ENCODE results near the gene WRAP53. TPM values are rescaled to one million over a fixed set of nuclear protein-coding genes. Genes with fewer than 3 reads are reported as not detected.
A peak's percentile ranks its signal among the peaks of the same experiment; 100 is the strongest.

The WRAP53 gene
- total and polyA plus RNA-seq, 4 donors, result 4.9 to 17.9 (median 15.5) TPM

DNA sequence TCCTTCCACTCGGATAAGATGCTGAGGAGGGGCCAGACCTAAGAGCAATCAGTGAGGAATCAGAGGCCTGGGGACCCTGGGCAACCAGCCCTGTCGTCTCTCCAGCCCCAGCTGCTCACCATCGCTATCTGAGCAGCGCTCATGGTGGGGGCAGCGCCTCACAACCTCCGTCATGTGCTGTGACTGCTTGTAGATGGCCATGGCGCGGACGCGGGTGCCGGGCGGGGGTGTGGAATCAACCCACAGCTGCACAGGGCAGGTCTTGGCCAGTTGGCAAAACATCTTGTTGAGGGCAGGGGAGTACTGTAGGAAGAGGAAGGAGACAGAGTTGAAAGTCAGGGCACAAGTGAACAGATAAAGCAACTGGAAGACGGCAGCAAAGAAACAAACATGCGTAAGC is 13.3 kb upstream of the WRAP53 start:
- no peak overlapping the region for H3K4me3 ChIP-seq (ENCODE audit: low read depth, low read length)
- H3K27ac ChIP-seq (ENCODE audit: low read depth, low read length), result no peak overlapping the region
- no peak for DNase-seq (ENCODE audit: low read depth in 4 of 6, low spot score in 6 of 6)
- H3K9me3 ChIP-seq (ENCODE audit: control insufficient read depth, insufficient read depth, low read length), result no peaks in the 10 kb centered on the region
- H3K4me1 ChIP-seq (ENCODE audit: control insufficient read depth, insufficient read depth, low read length), result peaks cover 3% of the 10 kb centered on the region
- 96% methylated on average over 13 of the region's 14 CpGs for WGBS (ENCODE audit: insufficient coverage)
- H3K27me3 ChIP-seq (ENCODE audit: control insufficient read depth, insufficient read depth, low read length), result no peaks in the 10 kb centered on the region
- H3K36me3 ChIP-seq (ENCODE audit: control insufficient read depth, insufficient read depth, low read length), result peaks cover 53% of the 10 kb centered on the region

DNA sequence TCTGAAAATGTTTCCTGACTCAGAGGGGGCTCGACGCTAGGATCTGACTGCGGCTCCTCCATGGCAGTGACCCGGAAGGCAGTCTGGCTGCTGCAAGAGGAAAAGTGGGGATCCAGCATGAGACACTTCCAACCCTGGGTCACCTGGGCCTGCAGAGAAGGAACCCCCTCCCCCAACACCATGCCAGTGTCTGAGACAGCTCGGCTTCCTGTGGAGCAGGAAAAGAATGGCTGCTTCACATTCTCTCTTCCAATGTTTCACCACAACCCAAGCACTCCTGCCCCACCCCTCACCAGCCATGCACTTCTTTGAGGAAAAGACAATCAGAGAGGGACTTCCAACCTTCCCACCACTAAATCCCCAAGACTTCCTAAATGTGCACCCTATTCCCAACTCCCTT is 11.7 kb upstream of the WRAP53 start:
- no peak for DNase-seq (ENCODE audit: low read depth in 4 of 6, low spot score in 6 of 6)
- H3K36me3 ChIP-seq (ENCODE audit: control insufficient read depth, insufficient read depth, low read length), result peaks cover 42% of the 10 kb centered on the region
- H3K9me3 ChIP-seq (ENCODE audit: control insufficient read depth, insufficient read depth, low read length), result no peaks in the 10 kb centered on the region
- peaks cover 3% of the 10 kb centered on the region for H3K4me1 ChIP-seq (ENCODE audit: control insufficient read depth, insufficient read depth, low read length)
- H3K27me3 ChIP-seq (ENCODE audit: control insufficient read depth, insufficient read depth, low read length), result no peaks in the 10 kb centered on the region
- WGBS (ENCODE audit: insufficient coverage), result 38% methylated on average over 1 of the region's 5 CpGs
- H3K27ac ChIP-seq (ENCODE audit: low read depth, low read length), result no peak overlapping the region
- no peak overlapping the region for H3K4me3 ChIP-seq (ENCODE audit: low read depth, low read length)

DNA sequence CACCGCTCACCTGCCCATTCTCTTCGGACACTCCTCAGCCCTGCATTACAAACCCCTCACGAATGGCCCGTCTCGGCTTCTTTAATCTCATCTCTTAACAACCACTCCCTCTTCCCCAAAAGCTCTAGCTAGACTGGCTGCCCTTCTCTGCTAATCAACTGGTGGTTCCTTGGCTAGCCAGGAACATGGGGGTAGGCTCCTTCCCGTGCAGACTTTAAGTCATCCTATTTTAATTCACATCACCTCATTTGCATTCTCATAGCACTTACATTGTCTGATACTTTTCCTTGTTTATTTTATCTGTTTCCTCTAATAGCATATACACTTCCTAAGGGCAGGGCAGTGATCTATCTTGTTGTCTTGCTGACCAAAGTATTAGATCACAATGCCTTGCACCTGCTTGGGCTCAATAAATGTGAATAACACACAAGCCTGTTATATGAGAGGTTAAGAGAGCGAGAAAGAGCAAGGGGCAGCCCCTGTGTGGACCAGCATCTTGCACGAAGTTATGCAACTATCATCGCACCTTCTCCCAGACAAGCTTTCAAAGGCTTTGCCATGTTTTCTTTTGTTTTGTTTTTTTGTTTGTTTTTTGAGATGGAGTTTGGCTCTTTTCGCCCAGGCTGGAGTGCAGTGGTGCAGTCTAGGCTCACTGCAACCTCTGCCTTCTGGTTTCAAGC is 10.7 kb upstream of the WRAP53 start:
- WGBS (ENCODE audit: insufficient coverage), result 55% methylated on average over 7 of the region's 10 CpGs
- Histone ChIP-seq H3K4me3 (ENCODE audit: low read depth, low read length) (no peak overlapping the region), H3K4me1 (ENCODE audit: control insufficient read depth, insufficient read depth, low read length) (peaks cover 3% of the 10 kb centered on the region), H3K36me3 (ENCODE audit: control insufficient read depth, insufficient read depth, low read length) (peaks cover 33% of the 10 kb centered on the region), H3K27ac (ENCODE audit: low read depth, low read length) (no peak overlapping the region), H3K27me3 (ENCODE audit: control insufficient read depth, insufficient read depth, low read length) (no peaks in the 10 kb centered on the region), H3K9me3 (ENCODE audit: control insufficient read depth, insufficient read depth, low read length) (no peaks in the 10 kb centered on the region)
- no peak for DNase-seq (ENCODE audit: low read depth in 4 of 6, low spot score in 6 of 6)

DNA sequence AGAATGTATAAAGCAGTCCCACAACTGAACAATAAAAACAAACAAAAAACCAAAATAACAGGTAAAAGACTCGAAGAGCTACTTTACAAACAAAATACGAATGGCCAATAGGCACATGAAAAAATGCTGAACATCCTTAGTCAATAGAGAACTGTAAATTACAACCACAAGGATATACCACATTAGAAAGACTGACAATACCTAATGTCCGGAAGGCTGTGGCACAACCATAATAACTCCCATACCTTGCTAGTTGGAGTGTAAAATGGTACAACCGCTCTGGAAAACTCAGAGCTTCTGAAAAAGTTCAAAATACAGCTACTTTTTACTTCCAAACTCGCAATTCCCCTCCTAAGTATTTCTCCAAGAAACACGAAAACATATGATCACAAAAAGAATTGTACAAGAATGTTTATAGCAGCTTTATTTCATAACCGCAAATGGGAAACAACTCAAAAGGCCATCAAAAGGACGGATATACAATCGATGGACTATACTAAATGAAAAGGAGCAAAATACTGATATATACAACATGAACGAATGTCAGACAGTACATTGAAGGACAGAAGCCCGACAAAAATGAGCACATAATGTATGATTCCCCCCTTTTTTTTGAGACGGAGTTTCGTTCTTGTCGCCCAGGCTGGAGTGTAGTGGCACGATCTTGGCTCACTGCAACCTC is 3.3 kb upstream of the WRAP53 start:
- peaks cover 24% of the 10 kb centered on the region for H3K4me1 ChIP-seq (ENCODE audit: control insufficient read depth, insufficient read depth, low read length)
- WGBS (ENCODE audit: insufficient coverage), result 60% methylated on average over 1 of the region's 15 CpGs
- peak overlapping the region; percentile 99 for H3K27ac ChIP-seq (ENCODE audit: low read depth, low read length)
- DNase-seq (ENCODE audit: low read depth in 4 of 6, low spot score in 6 of 6), result no peak
- no peaks in the 10 kb centered on the region for H3K27me3 ChIP-seq (ENCODE audit: control insufficient read depth, insufficient read depth, low read length)
- H3K9me3 ChIP-seq (ENCODE audit: control insufficient read depth, insufficient read depth, low read length), result no peaks in the 10 kb centered on the region
- H3K4me3 ChIP-seq (ENCODE audit: low read depth, low read length), result peak overlapping the region; percentile 96
- peaks cover 2% of the 10 kb centered on the region for H3K36me3 ChIP-seq (ENCODE audit: control insufficient read depth, insufficient read depth, low read length)

DNA sequence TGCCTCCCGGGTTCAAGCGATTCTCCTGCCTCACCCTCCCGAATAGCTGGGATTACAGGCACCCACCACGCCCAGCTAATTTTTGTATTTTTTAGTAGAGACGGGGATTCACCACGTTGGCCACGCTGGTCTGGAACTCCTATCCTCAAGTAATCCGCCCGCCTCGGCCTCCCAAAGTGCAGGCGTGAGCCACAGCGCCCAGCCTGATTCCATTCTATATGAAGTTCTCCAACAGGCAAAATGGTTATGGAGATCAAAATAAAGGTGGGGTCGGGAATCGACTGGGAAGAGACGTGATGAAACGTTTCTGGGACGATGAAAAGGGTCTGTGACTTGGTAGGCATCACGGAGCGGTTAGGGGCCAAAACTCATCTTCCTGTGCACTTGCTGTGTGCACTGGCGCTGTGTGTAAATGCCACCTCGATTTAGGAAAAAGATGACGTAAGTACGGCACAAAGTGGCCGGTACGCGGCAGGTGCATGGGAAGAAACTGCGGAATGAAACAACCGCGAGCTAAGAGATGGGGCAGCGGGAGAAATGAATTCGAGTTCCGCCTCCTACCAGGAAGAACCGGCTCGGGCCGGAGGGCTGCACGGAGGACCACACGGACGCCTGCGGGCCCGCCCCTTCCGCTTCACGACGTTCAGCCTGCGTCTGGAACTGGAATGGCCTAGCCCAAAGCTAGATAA is 2.6 kb upstream of the WRAP53 start:
- Histone ChIP-seq H3K4me3 (ENCODE audit: low read depth, low read length) (peak overlapping the region; percentile 96), H3K27ac (ENCODE audit: low read depth, low read length) (peak overlapping the region; percentile 99), H3K36me3 (ENCODE audit: control insufficient read depth, insufficient read depth, low read length) (peaks cover 6% of the 10 kb centered on the region), H3K4me1 (ENCODE audit: control insufficient read depth, insufficient read depth, low read length) (peaks cover 25% of the 10 kb centered on the region), H3K27me3 (ENCODE audit: control insufficient read depth, insufficient read depth, low read length) (no peaks in the 10 kb centered on the region), H3K9me3 (ENCODE audit: control insufficient read depth, insufficient read depth, low read length) (no peaks in the 10 kb centered on the region)
- peak in 5 of 6 donors; percentile 78 to 98 (median 91) for DNase-seq (ENCODE audit: low read depth in 4 of 6, low spot score in 6 of 6)
- WGBS (ENCODE audit: insufficient coverage), result 4% methylated on average over 40 of the region's 44 CpGs

DNA sequence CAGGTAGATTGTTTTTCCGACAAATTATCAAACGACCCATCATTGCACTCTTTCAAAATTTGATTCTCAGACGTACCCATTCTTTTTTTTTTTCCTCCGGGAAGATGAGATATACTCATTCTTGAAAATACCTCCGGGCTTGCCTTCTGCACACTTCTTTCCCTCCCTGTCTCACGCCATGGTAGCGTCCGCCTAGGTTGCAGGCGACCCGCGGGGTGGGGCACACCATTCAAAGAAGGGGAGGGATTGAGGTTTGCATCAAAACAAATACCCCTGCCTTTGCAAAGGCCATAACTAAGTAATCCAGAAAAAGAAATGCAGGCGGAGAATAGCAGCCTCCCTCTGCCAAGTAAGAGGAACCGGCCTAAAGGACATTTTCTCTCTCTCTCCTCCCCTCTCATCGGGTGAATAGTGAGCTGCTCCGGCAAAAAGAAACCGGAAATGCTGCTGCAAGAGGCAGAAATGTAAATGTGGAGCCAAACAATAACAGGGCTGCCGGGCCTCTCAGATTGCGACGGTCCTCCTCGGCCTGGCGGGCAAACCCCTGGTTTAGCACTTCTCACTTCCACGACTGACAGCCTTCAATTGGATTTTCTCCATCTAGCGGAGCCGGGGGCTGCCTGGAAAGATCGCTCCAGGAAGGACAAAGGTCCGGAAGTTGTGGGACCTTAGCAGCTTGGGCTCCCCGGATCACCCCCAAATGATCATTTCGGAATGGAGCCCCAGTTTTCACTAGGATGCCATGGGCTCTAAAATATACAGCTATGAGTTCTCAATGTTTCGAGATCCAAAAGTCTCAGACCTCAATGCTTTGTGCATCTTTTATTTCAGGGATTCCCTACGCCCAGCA is 1.8 kb upstream of the WRAP53 start:
- Histone ChIP-seq H3K27ac (ENCODE audit: low read depth, low read length) (peak overlapping the region; percentile 99), H3K27me3 (ENCODE audit: control insufficient read depth, insufficient read depth, low read length) (no peaks in the 10 kb centered on the region), H3K36me3 (ENCODE audit: control insufficient read depth, insufficient read depth, low read length) (peaks cover 10% of the 10 kb centered on the region), H3K4me1 (ENCODE audit: control insufficient read depth, insufficient read depth, low read length) (peaks cover 25% of the 10 kb centered on the region), H3K4me3 (ENCODE audit: low read depth, low read length) (peak overlapping the region; percentile 96), H3K9me3 (ENCODE audit: control insufficient read depth, insufficient read depth, low read length) (no peaks in the 10 kb centered on the region)
- 0% methylated on average over 20 of the region's 30 CpGs for WGBS (ENCODE audit: insufficient coverage)
- DNase-seq (ENCODE audit: low read depth in 4 of 6, low spot score in 6 of 6), result peak; percentile 86 to 98 (median 92)

DNA sequence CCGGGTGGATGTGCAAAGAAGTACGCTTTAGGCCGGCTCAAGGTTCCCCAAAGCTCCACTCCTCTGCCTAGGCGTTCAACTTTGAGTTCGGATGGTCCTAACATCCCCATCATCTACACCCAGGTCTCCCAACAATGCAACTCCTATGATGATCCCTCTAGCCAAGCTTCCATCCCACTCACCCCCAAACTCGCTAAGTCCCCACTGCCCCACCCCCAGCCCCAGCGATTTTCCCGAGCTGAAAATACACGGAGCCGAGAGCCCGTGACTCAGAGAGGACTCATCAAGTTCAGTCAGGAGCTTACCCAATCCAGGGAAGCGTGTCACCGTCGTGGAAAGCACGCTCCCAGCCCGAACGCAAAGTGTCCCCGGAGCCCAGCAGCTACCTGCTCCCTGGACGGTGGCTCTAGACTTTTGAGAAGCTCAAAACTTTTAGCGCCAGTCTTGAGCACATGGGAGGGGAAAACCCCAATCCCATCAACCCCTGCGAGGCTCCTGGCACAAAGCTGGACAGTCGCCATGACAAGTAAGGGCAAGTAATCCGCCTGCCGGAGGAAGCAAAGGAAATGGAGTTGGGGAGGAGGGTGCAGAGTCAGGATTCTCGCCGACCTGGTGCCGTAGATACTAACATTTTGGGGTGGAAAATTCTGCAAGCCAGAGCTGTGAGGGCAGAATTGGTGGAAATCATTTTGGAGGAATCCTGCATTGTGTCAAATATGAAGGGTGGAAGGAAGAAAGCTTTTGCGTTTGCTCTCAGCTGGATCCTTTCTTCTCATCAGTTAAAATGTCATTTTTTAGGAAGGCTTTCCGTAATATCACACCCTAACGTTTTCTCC is 987 bp upstream of the WRAP53 start, which contains the start of gene TP53:
Gene TP53 (minus strand): TSS at position 419 of the 836 bp plus-strand sequence. CDS start 10,896 bp downstream, outside the sequence.
- under 1% methylated on average over 24 of the region's 30 CpGs for WGBS (ENCODE audit: insufficient coverage)
- Histone ChIP-seq H3K36me3 (ENCODE audit: control insufficient read depth, insufficient read depth, low read length) (peaks cover 17% of the 10 kb centered on the region), H3K27ac (ENCODE audit: low read depth, low read length) (peak within 1 kb of the TSS; percentile 99), H3K4me1 (ENCODE audit: control insufficient read depth, insufficient read depth, low read length) (peaks cover 25% of the 10 kb centered on the region), H3K9me3 (ENCODE audit: control insufficient read depth, insufficient read depth, low read length) (no peaks in the 10 kb centered on the region), H3K27me3 (ENCODE audit: control insufficient read depth, insufficient read depth, low read length) (no peaks in the 10 kb centered on the region), H3K4me3 (ENCODE audit: low read depth, low read length) (peak within 1 kb of the TSS; percentile 96)
- peak; percentile 84 to 98 (median 90) for DNase-seq (ENCODE audit: low read depth in 4 of 6, low spot score in 6 of 6)

DNA sequence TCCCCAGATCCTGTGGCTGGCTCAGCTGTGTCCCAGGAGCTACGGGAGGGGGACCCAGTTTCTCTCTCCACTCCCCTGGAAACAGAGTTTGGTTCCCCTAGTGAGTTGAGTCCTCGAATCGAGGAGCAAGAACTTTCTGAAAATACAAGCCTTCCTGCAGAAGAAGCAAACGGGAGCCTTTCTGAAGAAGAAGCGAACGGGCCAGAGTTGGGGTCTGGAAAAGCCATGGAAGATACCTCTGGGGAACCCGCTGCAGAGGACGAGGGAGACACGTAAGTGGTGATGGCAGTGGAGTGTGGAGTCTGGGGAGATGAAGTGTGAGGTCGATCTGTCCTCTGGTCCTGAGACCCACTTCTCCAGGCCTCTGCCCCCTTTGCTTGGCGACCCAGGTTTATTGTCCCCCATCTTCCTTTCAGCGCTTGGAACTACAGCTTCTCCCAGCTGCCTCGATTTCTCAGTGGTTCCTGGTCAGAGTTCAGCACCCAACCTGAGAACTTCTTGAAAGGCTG is 585 bp downstream of the WRAP53 start:
- Histone ChIP-seq H3K4me1 (ENCODE audit: control insufficient read depth, insufficient read depth, low read length) (peaks cover 25% of the 10 kb centered on the region), H3K9me3 (ENCODE audit: control insufficient read depth, insufficient read depth, low read length) (no peaks in the 10 kb centered on the region), H3K4me3 (ENCODE audit: low read depth, low read length) (peak overlapping the region; percentile 96), H3K27ac (ENCODE audit: low read depth, low read length) (peak overlapping the region; percentile 83), H3K36me3 (ENCODE audit: control insufficient read depth, insufficient read depth, low read length) (peaks cover 25% of the 10 kb centered on the region), H3K27me3 (ENCODE audit: control insufficient read depth, insufficient read depth, low read length) (no peaks in the 10 kb centered on the region)
- 14% methylated on average over 11 of the region's 13 CpGs for WGBS (ENCODE audit: insufficient coverage)
- DNase-seq (ENCODE audit: low read depth in 4 of 6, low spot score in 6 of 6), result no peak

Measured in spinal cord (tissue), 10 donors.